Measurements from ENCODE around the gene SLC8A1. TPM values are rescaled to one million over a fixed set of nuclear protein-coding genes. Genes with fewer than 3 reads are reported as not detected.

Gene SLC8A1
- total RNA-seq, 1 donor: 82.9 TPM

- no peak overlapping the region for H3K4me3 ChIP-seq (ENCODE audit: insufficient read depth, low read length)
- no peak for DNase-seq (ENCODE audit: insufficient read length, low spot score, missing footprints)
- no peaks in the 10 kb centered on the region for H3K79me2 ChIP-seq (ENCODE audit: insufficient read depth, low read length)
- no peaks in the 10 kb centered on the region for H4K20me1 ChIP-seq (ENCODE audit: insufficient read depth, low read length)
- H3K27ac ChIP-seq (ENCODE audit: low read depth, low read length): no peak overlapping the region
- no peaks in the 10 kb centered on the region for H3K9me3 ChIP-seq (ENCODE audit: low read depth, low read length)
- TF ChIP-seq, protein P1, sequence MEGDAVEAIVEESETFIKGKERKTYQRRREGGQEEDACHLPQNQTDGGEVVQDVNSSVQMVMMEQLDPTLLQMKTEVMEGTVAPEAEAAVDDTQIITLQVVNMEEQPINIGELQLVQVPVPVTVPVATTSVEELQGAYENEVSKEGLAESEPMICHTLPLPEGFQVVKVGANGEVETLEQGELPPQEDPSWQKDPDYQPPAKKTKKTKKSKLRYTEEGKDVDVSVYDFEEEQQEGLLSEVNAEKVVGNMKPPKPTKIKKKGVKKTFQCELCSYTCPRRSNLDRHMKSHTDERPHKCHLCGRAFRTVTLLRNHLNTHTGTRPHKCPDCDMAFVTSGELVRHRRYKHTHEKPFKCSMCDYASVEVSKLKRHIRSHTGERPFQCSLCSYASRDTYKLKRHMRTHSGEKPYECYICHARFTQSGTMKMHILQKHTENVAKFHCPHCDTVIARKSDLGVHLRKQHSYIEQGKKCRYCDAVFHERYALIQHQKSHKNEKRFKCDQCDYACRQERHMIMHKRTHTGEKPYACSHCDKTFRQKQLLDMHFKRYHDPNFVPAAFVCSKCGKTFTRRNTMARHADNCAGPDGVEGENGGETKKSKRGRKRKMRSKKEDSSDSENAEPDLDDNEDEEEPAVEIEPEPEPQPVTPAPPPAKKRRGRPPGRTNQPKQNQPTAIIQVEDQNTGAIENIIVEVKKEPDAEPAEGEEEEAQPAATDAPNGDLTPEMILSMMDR (IDR thresholded peaks at IDR 0.05; ENCODE audit: extremely low read depth, low read depth, low read length): no peak
- no peaks in the 10 kb centered on the region for H3K36me3 ChIP-seq (ENCODE audit: insufficient read depth, low read length)
- H3K4me2 ChIP-seq (ENCODE audit: insufficient read depth, low read length): no peak overlapping the region
- H2AFZ ChIP-seq (ENCODE audit: low read length): no peak overlapping the region
- H3K4me1 ChIP-seq (ENCODE audit: insufficient read depth, low read length): peaks cover 20% of the 10 kb centered on the region
- no peaks in the 10 kb centered on the region for H3K27me3 ChIP-seq (ENCODE audit: insufficient read depth, low read length)
Observed at GRCh38 chr2:40209761-40210160, 242.1 kb downstream of the SLC8A1 start.

DNA sequence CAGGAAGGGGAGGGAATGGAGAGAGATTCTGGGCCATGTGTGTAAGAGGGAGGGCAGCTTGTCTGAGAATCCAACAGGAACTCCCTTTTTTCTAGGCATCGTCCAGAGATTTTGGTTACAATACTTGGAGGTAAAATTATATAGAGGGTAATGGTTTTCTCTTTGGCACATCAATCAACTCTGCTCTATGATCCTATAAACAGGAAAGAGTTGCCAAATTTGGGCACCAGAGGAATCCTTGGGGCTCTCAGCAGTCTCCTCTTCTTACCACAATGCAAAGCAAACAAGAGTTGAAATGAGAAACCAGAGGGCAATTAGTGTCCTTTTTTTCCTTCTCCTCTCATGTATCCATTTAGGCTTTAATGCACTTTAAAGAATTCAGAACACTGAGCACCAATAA is 243.4 kb downstream of the SLC8A1 start:
- no peak overlapping the region for H2AFZ ChIP-seq (ENCODE audit: low read length)
- no peaks in the 10 kb centered on the region for H3K9me3 ChIP-seq (ENCODE audit: low read depth, low read length)
- DNase-seq (ENCODE audit: insufficient read length, low spot score, missing footprints): no peak
- no peak overlapping the region for H3K27ac ChIP-seq (ENCODE audit: low read depth, low read length)
- no peak overlapping the region for H3K4me2 ChIP-seq (ENCODE audit: insufficient read depth, low read length)
- no peak overlapping the region for H3K4me3 ChIP-seq (ENCODE audit: insufficient read depth, low read length)
- H3K27me3 ChIP-seq (ENCODE audit: insufficient read depth, low read length): no peaks in the 10 kb centered on the region
- H3K4me1 ChIP-seq (ENCODE audit: insufficient read depth, low read length): peaks cover 17% of the 10 kb centered on the region
- H3K36me3 ChIP-seq (ENCODE audit: insufficient read depth, low read length): no peaks in the 10 kb centered on the region
- TF ChIP-seq, protein P1 (IDR thresholded peaks at IDR 0.05; ENCODE audit: extremely low read depth, low read depth, low read length): no peak
- H3K79me2 ChIP-seq (ENCODE audit: insufficient read depth, low read length): no peaks in the 10 kb centered on the region
- H4K20me1 ChIP-seq (ENCODE audit: insufficient read depth, low read length): no peaks in the 10 kb centered on the region

GRCh38 chr2:40204268-40204667 is 247.6 kb downstream of the SLC8A1 start:
- no peak overlapping the region for H3K4me2 ChIP-seq (ENCODE audit: insufficient read depth, low read length)
- H4K20me1 ChIP-seq (ENCODE audit: insufficient read depth, low read length): no peaks in the 10 kb centered on the region
- H3K4me3 ChIP-seq (ENCODE audit: insufficient read depth, low read length): no peak overlapping the region
- H3K9me3 ChIP-seq (ENCODE audit: low read depth, low read length): no peaks in the 10 kb centered on the region
- H3K27ac ChIP-seq (ENCODE audit: low read depth, low read length): peak overlapping the region; percentile 34
- H3K36me3 ChIP-seq (ENCODE audit: insufficient read depth, low read length): no peaks in the 10 kb centered on the region
- TF ChIP-seq, protein P1 (IDR thresholded peaks at IDR 0.05; ENCODE audit: extremely low read depth, low read depth, low read length): no peak
- H2AFZ ChIP-seq (ENCODE audit: low read length): peak overlapping the region; percentile 4
- no peaks in the 10 kb centered on the region for H3K27me3 ChIP-seq (ENCODE audit: insufficient read depth, low read length)
- DNase-seq (ENCODE audit: insufficient read length, low spot score, missing footprints): no peak
- H3K4me1 ChIP-seq (ENCODE audit: insufficient read depth, low read length): peaks cover 19% of the 10 kb centered on the region
- no peaks in the 10 kb centered on the region for H3K79me2 ChIP-seq (ENCODE audit: insufficient read depth, low read length)

GRCh38 chr2:40202798-40203400 is 249.0 kb downstream of the SLC8A1 start:
- Histone ChIP-seq H3K4me2 (ENCODE audit: insufficient read depth, low read length) (no peak overlapping the region), H3K4me3 (ENCODE audit: insufficient read depth, low read length) (no peak overlapping the region), H3K79me2 (ENCODE audit: insufficient read depth, low read length) (no peaks in the 10 kb centered on the region), H4K20me1 (ENCODE audit: insufficient read depth, low read length) (no peaks in the 10 kb centered on the region), H3K9me3 (ENCODE audit: low read depth, low read length) (no peaks in the 10 kb centered on the region), H2AFZ (ENCODE audit: low read length) (no peak overlapping the region), H3K36me3 (ENCODE audit: insufficient read depth, low read length) (no peaks in the 10 kb centered on the region), H3K27me3 (ENCODE audit: insufficient read depth, low read length) (no peaks in the 10 kb centered on the region), H3K27ac (ENCODE audit: low read depth, low read length) (peak overlapping the region; percentile 34), H3K4me1 (ENCODE audit: insufficient read depth, low read length) (peaks cover 20% of the 10 kb centered on the region)
- TF ChIP-seq, protein P1 (IDR thresholded peaks at IDR 0.05; ENCODE audit: extremely low read depth, low read depth, low read length): no peak
- DNase-seq (ENCODE audit: insufficient read length, low spot score, missing footprints): no peak

Measured in osteoblast (primary cell).